Common myeloid progenitor, CD34-positive (primary cell): ENCODE measurements around the gene ADRA2C.

Experiments used
- CTCF ChIA-PET: fragments of 350-600 bp; sonication (Branson Sonifier 250); formaldehyde crosslinking; loops from one replicate; lab custom pipeline; 2021; ENCODE audit warnings: antibody characterized with exemption; lab: Charles Lee
- POLR2A ChIA-PET: fragments of 350-600 bp; sonication (Branson Sonifier 250); formaldehyde crosslinking; loops from one replicate; lab custom pipeline; 2021; ENCODE audit warnings: antibody characterized with exemption; lab: Charles Lee
- DNase-seq, 3 donors: peaks; one replicate each; pipeline versions ENCODE4 v3.0.0 to v3.0.0-alpha.2; 2013
- H3K27ac ChIP-seq, 2 experiments: 1 replicate in 1 of 2; 2 replicates in 1 of 2; pipeline ENCODE4 v1.7.0; 2013; ENCODE audit warnings: inconsistent platforms in 2 of 2, low read length in 2 of 2, mild to moderate bottlenecking in 2 of 2, low read depth in 1 of 2, moderate library complexity in 1 of 2; ENCODE audit not compliant: severe bottlenecking in 2 of 2, insufficient read depth in 1 of 2, poor library complexity in 1 of 2
- H3K27me3 ChIP-seq, 5 experiments: replicated peaks in 2 of 5; 1 replicate in 3 of 5; 2 replicates in 2 of 5; pipeline versions ENCODE4 v1.6.1 to v1.7.0; 2013; ENCODE audit warnings: low read length in 4 of 5, mild to moderate bottlenecking in 2 of 5, moderate library complexity in 2 of 5, inconsistent platforms in 1 of 5; ENCODE audit not compliant: insufficient read depth in 5 of 5, control insufficient read depth in 4 of 5
- H3K36me3 ChIP-seq, 4 experiments: 1 replicate in 2 of 4; 2 replicates in 2 of 4; pipeline versions ENCODE4 v1.6.1 to v1.7.0; 2013; ENCODE audit warnings: low read length in 3 of 4, control low read depth in 1 of 4, mild to moderate bottlenecking in 1 of 4; ENCODE audit not compliant: control insufficient read depth in 4 of 4, insufficient read depth in 4 of 4
- H3K4me1 ChIP-seq, 4 experiments: 1 replicate in 3 of 4; 2 replicates in 1 of 4; pipeline versions ENCODE4 v1.6.1 to v1.7.1; 2013; ENCODE audit warnings: low read length in 3 of 4, mild to moderate bottlenecking in 3 of 4, control low read depth in 1 of 4, inconsistent platforms in 1 of 4, moderate library complexity in 1 of 4; ENCODE audit not compliant: control insufficient read depth in 4 of 4, insufficient read depth in 4 of 4; ENCODE audit errors: control extremely low read depth in 1 of 4
- H3K4me3 ChIP-seq, 7 experiments: 1 replicate in 4 of 7; 2 replicates in 3 of 7; pipeline versions ENCODE4 v1.5.1 to v1.7.0; 2013; ENCODE audit warnings: mild to moderate bottlenecking in 7 of 7, low read length in 6 of 7, moderate library complexity in 6 of 7, inconsistent platforms in 2 of 7, low read depth in 2 of 7, control low read depth in 1 of 7; ENCODE audit not compliant: insufficient read depth in 4 of 7, control insufficient read depth in 1 of 7; ENCODE audit errors: extremely low read depth in 1 of 7
- H3K9me3 ChIP-seq, 5 experiments: 1 replicate in 4 of 5; 2 replicates in 1 of 5; pipeline versions ENCODE4 v1.6.1 to v1.7.1; 2013; ENCODE audit warnings: low read length in 4 of 5, mild to moderate bottlenecking in 2 of 5, inconsistent platforms in 1 of 5, low read depth in 1 of 5, moderate library complexity in 1 of 5; ENCODE audit not compliant: control insufficient read depth in 4 of 5, insufficient read depth in 2 of 5; ENCODE audit errors: control extremely low read depth in 1 of 5
- WGBS: methylation state at CpG from one replicate; pipeline ENCODE4 v1.1.5; 2013; ENCODE audit not compliant: insufficient coverage; 5-methylcytosine and 5-hydroxymethylcytosine counted together

The ADRA2C gene

GRCh38 chr4:3749081-3749480 is 17.1 kb upstream of the ADRA2C start:
- 89% methylated on average over 11 of the region's 12 CpGs for WGBS
- ChIA-PET CTCF (interaction anchor here (0.7 to 3.8 kb wide), 2 partner anchors 35 to 132 kb away, joined by 3 to 11 read pairs; no protein-coding TSS in a partner anchor), POLR2A (no interaction called here)
- Histone ChIP-seq H3K27me3 (peaks cover 0 to 90% (median 23%) of the 10 kb centered on the region in 5 experiments), H3K4me1 (no peaks in the 10 kb centered on the region), H3K4me3 (no peak overlapping the region), H3K27ac (no peak overlapping the region), H3K9me3 (no peaks in the 10 kb centered on the region), H3K36me3 (no peaks in the 10 kb centered on the region)
- DNase-seq, result no peak

GRCh38 chr4:3750334-3750733 is 15.9 kb upstream of the ADRA2C start:
- H3K9me3 ChIP-seq, result peaks cover 0 to 5% (median 4%) of the 10 kb centered on the region in 5 experiments
- H3K4me1 ChIP-seq, result no peaks in the 10 kb centered on the region
- POLR2A ChIA-PET, result no interaction called here
- 77% methylated on average over 11 of the region's 11 CpGs for WGBS
- no peaks in the 10 kb centered on the region for H3K36me3 ChIP-seq
- peaks cover 0 to 90% (median 16%) of the 10 kb centered on the region in 5 experiments for H3K27me3 ChIP-seq
- no peak overlapping the region for H3K4me3 ChIP-seq
- DNase-seq, result no peak
- H3K27ac ChIP-seq, result no peak overlapping the region
- CTCF ChIA-PET, result interaction anchor here (0.7 to 3.8 kb wide), 2 partner anchors 22 to 130 kb away, joined by 3 to 11 read pairs; no protein-coding TSS in a partner anchor

- peaks cover 0 to 8% (median 4%) of the 10 kb centered on the region in 5 experiments for H3K9me3 ChIP-seq
- WGBS, result 88% methylated on average over 9 of the region's 9 CpGs
- peaks cover 0 to 77% (median 7%) of the 10 kb centered on the region in 5 experiments for H3K27me3 ChIP-seq
- ChIA-PET POLR2A (no interaction called here), CTCF (no interaction called here)
- no peaks in the 10 kb centered on the region for H3K4me1 ChIP-seq
- H3K4me3 ChIP-seq, result no peak overlapping the region
- H3K36me3 ChIP-seq, result no peaks in the 10 kb centered on the region
- DNase-seq, result no peak
- H3K27ac ChIP-seq, result no peak overlapping the region
These were observed 14.2 kb upstream of the ADRA2C start for GRCh38 chr4:3752022-3752421.

- CTCF ChIA-PET, result no interaction called here
- POLR2A ChIA-PET, result no interaction called here
- 63% methylated on average over 15 of the region's 19 CpGs for WGBS
- no peaks in the 10 kb centered on the region for H3K4me1 ChIP-seq
- peaks cover 0 to 71% (median 3%) of the 10 kb centered on the region in 5 experiments for H3K27me3 ChIP-seq
- H3K36me3 ChIP-seq, result no peaks in the 10 kb centered on the region
- DNase-seq, result no peak
- no peak overlapping the region for H3K27ac ChIP-seq
- peaks cover 0 to 8% (median 4%) of the 10 kb centered on the region in 5 experiments for H3K9me3 ChIP-seq
- no peak overlapping the region for H3K4me3 ChIP-seq
These were observed 12.3 kb upstream of the ADRA2C start for GRCh38 chr4:3753726-3754412.

GRCh38 chr4:3756343-3757059 is 9.7 kb upstream of the ADRA2C start:
- POLR2A ChIA-PET, result no interaction called here
- peaks cover 0 to 64% (median 5%) of the 10 kb centered on the region in 5 experiments for H3K27me3 ChIP-seq

GRCh38 chr4:3759236-3759635 is 6.9 kb upstream of the ADRA2C start:
- Histone ChIP-seq H3K27ac (no peak overlapping the region), H3K4me1 (peaks cover 0 to 7% (median 0%) of the 10 kb centered on the region in 4 experiments), H3K9me3 (peaks cover 0 to 8% (median 4%) of the 10 kb centered on the region in 5 experiments), H3K4me3 (no peak overlapping the region), H3K36me3 (no peaks in the 10 kb centered on the region), H3K27me3 (peaks cover 0 to 63% (median 5%) of the 10 kb centered on the region in 5 experiments)
- ChIA-PET POLR2A (no interaction called here), CTCF (no interaction called here)
- DNase-seq, result no peak
- WGBS, result 89% methylated on average over 15 of the region's 15 CpGs

More at GRCh38 chr4:3756343-3757059, 9.7 kb upstream of the ADRA2C start:
- Histone ChIP-seq H3K4me3 (no peak overlapping the region), H3K27ac (no peak overlapping the region), H3K9me3 (peaks cover 0 to 8% (median 4%) of the 10 kb centered on the region in 5 experiments), H3K36me3 (no peaks in the 10 kb centered on the region), H3K4me1 (no peaks in the 10 kb centered on the region)
- 92% methylated on average over 9 of the region's 12 CpGs for WGBS
- no peak for DNase-seq
- CTCF ChIA-PET, result interaction anchor here (1.1 kb wide), 1 partner anchor 23 kb away, joined by 3 read pairs; no protein-coding TSS in a partner anchor
